GM19035 (cell line): Measurements from ENCODE around the gene CYSLTR2.
"Not testable (repeated sequence)": the region's sequence is repeated elsewhere in the genome, so short reads cannot be mapped to it uniquely, and the experiment has no call there.

ENCODE experiments used
- ATAC-seq: cut with Tn5 transposase; IDR thresholded peaks from one replicate; pipeline ENCODE4 v1.9.1; 2021; ENCODE audit not compliant: unreplicated experiment

Gene CYSLTR2

DNA sequence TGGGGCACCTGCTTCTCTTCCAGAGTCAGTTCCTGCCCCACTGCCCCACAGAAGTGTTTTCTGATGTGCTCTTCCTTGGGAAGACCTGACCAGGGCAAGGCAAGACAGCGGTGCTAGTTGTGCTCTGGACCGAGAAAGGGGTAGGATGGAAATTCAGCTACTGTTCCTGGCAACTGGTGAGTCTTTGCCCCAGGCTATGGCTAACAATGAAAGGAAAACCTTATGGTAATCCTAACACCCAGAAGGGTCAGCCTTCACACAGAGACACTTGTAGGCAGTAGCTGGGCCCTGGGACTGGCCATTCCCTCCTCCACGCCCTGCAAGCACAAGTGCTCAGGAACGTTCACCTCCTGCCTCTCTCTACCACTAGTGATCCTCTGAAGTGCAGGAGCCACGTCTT is 9.6 kb upstream of the CYSLTR2 start:
- no peak for ATAC-seq

DNA sequence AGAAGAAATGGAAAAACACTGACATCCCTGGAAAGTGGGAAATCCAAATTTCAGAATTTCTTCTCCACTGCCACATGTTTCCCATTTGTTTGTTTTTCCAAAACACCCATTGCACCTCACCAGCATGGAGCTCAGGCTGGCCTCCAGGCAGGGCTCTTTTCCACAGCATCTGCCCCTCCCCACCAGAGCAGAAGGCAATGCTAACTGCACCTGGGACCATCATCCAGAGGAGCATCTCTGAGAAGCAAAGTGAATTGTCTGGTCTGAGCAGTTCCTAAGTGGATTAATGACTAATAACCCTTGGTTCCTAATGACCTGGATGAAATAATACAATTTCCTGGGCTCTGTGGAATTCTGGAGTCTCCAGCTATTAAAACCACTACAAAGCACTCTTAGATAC is 8.8 kb upstream of the CYSLTR2 start:
- ATAC-seq = no peak

DNA sequence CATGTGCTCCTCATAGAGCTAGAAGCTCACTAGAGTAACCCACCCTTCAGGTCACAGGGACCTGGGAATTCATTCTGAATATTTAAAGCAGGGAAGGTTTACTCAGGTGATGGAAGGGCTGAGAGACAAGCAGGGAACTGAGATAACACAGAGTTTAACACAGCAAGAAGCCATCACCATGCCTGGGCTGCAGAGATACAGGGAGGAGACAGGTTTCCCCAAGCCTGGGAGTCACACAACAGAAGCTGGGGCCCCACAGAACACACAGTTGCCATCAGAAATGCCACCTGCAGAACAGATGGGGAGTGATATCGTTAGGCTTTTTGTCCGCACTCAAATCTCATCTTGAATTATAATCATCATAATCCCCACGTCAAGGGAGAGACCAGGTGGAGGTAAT is 7.9 kb upstream of the CYSLTR2 start:
- ATAC-seq = no peak

DNA sequence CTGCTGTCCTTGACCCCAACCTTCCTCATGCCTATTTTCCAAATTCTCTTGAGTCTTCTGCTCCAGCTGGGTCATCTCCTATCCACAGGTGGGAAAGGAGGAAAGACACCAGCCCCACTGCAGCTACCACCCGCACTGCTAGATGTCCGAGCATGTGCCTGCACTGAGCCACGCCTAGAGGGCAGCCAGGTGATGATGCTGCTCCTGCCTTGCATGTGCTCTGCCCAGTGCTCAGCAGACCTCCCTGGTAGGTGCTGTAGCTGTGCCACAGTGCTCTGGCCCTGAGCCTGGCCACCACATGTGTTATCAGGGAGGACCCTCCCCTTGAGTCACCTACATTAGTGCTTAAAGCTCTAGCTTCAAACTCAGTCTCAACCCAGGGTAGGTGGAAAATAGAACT is 6.9 kb upstream of the CYSLTR2 start:
- no peak for ATAC-seq

DNA sequence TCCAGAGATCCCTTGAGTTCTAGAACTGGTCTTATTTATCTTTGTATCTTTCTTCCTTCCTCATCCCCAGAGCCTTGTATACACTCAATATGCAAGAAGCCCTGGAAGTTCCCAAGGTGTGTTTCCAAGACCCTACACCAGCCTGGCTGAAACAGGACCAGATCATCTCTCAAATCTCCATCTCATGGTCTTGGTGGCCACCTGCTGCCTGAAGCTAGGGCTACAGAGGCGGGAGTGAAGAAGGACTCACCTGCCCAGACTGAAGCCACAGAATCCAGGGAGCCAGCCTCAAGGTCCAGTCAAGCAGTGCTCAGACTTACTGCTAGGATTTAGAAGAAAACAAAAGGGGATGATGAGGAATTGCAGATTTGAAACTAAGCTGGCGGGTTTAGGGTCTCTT is 6.1 kb upstream of the CYSLTR2 start:
- ATAC-seq = no peak

DNA sequence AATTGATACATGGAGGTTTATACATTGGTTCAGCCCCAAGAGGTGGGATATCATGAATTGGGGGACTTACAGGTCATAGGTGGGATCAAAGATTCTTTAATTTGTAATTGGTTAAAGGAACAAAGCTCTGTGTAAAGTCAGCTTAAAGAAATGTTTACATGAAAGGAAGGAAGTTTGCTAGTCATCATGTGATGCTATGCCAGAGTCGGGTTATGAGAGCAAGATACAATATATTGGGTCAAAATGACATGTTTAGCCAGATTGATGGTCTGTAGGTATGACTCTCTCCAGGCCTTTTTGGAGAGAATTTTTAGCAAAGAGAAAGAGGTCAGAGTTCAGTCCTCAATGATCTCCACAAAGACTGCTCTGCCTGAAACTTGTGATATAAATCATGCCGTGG is 5.3 kb upstream of the CYSLTR2 start:
- ATAC-seq = no peak

DNA sequence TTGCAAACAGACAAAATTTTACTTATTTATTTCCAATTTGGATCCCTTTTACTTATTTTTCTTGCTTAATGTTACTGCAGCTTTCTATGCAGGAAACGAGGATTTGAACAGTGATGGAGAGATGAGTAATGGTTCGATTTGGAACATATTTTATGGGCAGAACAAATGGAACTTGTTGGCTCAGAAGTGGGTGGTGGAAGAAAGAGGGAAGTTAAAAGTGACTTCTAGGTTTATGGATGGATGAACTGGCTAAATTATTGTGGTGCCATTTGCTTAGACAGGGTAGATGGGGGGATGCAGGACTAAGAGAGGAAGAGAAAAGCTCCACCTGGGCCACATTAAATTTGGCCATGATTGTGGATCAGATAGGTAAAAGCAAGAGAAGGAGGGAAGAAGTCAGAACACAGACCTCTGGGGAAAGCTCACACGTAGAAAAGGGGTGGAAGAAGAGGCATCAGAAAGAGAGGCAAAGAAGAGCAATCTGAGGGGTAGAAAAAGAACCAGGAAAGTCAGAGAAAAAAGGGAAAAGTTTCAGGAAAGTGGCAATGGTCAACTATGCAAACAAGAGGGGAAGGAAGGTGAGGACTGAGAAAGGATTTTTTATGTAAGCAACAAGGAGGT is 768 bp upstream of the CYSLTR2 start:
- no peak for ATAC-seq

DNA sequence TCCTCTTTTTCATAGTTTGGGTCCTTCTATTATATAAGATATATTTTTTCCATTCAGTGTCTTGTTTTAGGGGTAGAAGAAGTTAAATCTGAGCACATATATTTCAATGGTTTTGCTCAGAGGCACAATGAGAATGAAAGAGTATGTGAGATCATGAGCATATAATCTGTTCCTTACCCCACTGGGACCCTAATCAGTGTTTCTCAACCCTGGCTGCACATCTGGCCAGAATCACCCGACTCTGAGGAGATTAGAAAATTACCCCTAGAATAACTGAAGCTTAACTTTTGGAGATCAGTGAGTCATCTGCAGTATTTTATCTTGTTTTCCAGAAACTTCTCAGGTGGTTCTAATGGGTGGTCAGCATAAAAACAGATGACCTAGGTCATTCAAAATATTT is 782 bp downstream of the CYSLTR2 start:
- ATAC-seq = no peak

DNA sequence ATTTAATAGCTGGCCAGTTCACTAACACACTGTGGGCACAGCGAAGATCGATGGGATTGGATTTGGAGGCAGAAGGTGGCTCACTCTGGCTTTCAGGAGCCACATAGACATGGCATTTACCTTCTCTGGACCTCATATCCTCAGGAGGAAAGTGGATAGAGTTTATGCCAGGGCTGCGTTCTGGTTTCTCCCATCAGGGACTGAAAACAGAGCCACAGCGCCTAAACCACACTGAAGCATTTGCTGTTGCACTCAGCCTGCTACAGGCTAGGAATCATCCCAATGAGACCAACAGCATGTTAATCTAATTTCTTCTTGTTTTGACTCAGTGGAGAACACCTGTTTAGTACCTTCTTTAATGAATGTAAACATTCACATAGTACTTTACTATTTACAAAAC is 1.6 kb downstream of the CYSLTR2 start:
- no peak for ATAC-seq

DNA sequence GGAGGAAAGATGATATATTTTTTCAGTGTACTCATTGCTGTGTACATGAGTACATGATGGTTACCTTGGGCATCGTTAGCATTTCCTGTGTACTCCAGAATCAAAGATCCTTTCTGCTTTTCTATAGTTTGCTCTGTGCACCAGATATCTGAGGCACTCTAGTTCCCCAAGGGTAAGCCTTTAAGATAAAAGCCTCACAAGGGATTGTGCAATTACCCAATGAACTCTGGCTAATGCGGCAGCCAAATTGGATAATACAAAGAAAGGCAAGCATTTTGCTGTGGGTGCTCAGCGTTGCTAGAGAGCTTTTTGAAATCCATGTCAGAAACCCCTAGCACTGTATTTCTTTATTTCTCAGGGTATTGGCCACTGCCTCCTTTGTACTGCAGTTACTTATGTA is 2.9 kb downstream of the CYSLTR2 start:
- ATAC-seq = no peak

DNA sequence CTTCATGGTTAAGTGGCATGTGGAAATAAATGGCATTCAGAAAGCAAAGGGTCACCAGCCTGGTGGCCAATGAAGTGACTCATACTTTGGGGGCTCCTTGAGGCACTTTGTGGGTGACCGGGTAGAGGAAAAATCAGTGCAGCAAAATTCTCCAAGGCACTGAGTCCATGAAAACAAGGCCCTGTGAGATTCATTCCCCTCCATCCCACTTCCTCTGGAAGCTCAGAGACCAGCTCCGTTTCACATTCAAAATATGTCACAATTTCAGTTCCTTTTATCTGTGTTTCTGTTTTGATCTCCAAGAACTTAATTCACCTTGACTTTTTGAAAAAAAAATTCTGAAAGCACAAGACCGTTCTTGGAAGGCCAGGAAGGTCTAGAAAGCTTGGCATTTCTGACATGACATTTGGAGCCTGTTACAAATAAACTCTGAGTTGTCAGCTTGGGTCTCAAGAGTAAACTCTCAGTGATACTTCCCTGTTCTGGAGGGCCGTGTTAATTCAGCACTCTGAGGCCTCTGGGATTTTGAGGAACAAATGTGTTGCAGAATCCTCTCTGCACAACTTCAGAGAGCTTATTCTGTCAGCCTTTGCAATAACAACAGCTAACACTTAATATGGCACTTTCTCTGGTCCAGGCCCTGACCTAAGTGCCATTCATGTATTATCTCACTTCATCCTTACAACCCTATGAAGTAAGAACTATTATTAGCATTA is 6.8 kb downstream of the CYSLTR2 start:
- ATAC-seq = no peak

DNA sequence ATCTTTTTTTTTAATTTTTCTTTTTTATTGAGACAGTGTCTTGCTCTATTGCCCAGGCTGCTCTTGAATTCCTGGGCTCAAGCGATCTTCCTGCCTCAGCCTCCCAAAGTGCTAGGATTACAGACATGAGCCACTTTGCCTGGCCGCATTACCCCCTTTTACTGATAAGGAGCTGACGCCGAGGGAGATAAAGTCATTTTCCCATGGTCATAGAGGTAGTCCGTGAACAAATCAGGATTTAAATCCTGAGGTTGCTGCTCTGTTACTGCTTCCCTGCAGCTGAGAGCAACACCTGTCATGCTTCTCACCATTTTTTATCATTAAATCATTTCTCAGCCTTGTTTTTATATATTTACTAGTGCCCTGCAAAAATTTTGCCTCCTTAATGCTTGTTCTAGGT is 7.4 kb downstream of the CYSLTR2 start:
- no peak for ATAC-seq

DNA sequence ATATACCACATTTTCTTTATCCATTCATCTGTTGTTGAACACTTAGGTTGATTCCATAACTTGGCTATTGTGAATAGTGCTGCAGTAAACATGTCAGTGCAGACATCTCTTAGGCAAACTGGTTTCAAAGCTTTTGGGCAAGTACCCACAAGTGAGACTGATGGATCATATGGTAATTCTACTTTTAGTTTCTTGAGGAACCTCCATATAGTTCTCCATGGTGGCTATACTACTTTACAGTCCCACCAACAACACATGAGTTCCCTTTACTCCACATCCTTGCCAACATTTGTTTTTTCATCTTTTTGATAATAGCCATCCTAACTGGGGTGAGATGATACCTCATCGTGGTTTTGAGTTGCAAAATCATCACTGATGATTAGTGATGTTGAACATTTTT is 8.5 kb downstream of the CYSLTR2 start:
- no peak for ATAC-seq

DNA sequence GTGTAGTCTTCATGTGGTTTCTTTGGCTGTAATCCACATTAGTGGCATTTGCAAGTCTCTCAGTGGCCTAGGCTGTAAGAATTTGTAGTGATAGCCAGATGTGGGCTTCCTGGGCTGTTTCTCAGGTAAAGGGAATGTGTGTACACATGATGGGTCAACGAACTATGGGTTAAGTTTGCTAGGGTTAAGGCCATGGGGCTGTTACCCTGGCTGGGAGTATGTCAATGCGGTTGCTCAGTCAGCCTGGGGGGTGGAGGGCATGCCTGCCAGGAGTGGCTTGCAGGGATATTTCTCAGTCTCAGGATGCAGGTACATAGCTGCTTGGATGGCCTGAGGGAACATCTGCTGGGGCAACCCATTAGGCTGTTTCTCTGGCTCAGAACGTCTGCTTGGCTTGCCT is 13.4 kb downstream of the CYSLTR2 start:
- no peak for ATAC-seq

DNA sequence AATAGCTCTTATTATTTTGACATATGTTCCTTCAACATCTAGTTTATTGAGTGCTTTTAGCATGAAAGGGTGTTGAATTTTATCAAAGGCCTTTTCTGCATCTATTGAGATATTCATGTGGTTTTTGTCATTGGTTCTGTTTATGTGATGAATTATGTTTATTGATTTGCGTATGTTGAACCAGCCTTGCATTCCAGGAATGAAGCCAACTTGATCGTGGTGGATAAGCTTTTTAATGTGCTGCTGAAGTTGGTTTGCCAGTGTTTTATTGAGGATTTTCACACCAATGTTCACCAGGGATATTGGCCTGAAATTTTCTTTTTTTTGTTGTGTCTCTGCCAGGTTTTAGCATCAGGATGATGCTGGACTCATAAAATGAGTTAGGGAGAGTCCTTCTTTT is 17.7 kb downstream of the CYSLTR2 start:
- ATAC-seq = not testable (repeated sequence)

DNA sequence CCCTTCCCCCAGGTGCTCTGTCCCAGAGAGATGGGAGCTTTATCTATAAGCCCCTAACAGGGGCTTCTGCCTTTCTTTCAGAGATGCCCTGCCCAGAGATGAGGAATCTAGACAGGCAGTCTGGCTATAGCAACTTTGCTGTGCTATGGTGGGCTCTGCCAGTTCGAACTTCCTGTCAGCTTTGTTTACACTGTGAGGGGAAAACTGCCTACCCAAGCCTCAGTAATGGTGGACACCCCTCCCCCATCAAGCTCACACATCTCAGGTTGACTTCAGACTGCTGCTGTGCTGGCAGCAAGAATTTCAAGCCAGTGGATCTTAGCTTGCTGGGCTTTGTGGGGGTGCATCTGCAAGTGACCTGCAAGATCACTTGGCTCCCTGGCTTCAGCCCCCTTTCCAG is 21.5 kb downstream of the CYSLTR2 start:
- no peak for ATAC-seq

DNA sequence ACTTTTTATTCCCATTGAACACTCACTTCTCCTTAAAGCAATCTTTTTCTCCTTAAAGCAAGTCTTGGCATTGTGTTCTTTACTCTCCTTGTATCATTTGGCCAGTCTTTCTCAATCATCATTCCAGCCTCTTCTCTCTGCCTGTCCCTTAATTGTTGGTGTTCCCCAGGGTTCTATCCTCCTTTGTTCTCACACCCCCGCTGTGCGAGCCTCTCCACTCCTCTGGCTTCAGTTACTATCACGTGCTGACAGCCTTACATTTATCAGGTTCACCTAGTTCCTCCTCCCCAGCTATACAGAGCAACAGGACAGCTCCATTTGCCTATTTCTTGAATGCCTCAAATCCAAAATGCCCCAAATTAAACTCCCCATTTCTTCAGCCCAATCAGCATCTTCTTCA is 24.6 kb downstream of the CYSLTR2 start:
- ATAC-seq = no peak

DNA sequence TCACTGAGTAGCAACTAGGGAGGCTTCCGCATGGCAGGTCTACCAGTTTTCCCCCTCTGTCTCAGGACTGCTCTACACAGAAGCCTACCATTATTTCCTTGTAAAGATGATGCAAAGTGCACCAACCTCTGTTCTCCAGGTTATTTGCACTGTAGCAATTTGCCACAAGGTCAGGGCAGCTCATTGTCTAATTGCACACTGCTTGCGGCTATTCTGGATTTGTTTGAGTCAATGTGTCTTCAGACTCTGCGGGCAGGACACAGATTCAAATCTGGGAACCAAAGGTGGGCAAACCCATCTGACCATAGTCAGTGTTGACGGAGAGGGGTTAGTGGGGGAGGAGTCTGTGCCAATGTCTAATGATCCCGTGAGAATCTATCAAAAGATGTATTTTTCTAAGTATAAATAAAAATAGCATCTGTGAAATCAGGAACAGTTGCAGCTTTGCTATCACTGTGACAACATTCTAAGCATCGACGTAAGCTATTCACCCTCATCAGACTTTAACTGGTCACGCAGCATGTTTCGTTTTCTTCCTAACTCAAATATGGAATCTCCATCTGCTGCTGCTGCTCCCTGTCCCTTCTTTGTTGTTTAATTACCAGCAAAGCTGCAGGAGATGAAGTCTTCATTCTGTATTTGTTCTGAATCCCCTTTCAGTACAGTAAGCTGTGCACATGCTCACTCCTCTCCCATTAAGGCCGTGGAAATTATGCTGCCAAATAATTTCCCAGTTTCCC is 26.4 kb downstream of the CYSLTR2 start:
- ATAC-seq = no peak

DNA sequence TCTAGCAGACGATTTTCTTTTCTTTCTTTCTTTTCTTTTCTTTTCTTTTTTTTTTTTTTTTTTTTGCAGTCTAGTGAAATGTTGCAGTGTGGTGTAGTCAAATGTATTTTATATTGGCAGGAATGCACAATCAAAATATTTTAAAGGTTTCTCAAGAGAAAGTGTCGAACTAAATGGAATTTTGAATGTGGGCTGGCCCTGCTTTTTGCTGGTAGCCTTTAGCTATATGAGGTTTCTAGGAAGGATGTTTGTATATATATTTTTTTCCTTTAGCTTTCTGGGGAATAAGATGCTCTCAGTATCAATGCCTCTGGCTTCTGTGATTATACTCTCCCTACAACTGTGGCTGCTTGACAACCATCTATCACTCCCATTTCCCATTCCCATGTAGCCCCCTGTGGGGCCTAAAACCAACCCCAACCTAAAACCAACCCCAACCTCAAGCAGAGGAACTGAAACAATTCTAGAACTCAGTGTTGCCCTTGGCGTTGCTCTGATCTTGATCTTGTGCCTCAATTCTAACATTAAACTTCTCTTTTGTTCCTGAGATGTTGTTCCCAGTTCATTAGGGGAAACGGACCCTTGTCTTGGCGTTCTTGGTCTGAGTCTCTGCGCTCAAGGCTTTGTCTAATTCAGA is 27.1 kb downstream of the CYSLTR2 start:
- no peak for ATAC-seq

DNA sequence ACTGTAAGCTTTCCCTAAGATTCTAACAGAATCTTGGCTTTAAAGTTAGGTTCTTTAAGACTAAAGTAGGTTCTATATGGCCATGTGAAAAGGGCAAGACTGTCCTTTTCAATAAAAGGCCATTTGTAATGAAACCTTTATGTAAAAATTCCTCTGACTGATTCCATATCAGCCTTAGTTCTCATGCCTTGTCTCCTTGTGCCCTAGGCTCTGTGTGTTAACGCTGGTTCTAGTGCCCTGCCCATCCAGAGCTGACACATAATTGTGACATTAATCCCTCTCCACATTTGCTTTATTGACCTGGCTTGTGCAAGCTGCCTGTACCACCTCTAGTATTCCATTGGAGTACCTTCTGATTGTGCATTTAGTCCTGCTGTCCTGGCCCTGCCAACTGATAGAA is 28.2 kb downstream of the CYSLTR2 start:
- no peak for ATAC-seq

DNA sequence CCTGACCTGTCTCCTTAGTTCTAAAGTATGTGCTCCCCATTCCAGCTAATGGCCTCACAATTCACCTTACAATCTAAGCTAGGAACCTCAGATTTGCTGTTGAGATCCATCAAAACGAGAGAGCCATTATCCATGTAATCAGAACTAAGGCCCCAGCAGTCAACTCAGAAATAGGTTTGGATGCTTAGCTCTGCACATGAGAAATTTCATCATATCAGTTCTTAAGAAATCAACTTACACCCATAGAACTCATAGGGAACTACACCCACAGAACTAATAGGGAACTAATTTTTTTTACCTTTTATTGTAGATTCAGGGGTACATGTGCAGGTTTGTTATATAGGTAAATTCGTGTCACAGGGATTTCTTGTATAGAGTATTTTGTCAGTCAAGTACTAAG is 28.7 kb downstream of the CYSLTR2 start:
- ATAC-seq = no peak

DNA sequence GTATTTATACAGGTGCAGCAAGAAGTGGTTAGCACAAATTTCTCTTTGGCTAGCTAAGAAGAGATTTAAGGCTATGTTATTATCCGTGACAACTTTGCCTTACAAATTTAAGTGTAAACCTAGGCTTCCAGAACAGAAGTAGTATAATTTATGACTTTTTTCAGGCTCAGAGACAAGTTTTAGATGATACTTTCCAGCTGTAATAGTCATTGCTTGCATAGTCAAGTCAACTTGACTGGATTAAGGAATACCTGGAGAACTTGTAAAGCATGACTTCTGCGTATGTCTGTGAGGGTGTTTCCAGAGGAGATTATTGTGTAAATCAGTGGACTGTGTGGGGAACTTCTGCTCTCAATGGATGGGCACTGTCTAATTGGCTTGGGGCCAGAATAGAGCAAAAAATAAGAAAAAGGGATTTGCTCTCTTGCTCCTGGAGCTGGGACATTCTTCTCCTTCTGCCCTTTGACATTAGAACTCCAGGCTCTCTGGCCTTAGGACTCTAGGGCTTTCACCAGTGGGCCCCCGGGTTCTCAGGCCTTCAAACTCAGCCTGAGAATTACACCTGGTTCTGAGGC is 33.0 kb downstream of the CYSLTR2 start:
- no peak for ATAC-seq
